ENCODE data around the gene PLXNA2. TPM values are rescaled to one million over a fixed set of nuclear protein-coding genes. Genes with fewer than 3 reads are reported as not detected.

Gene PLXNA2
- total RNA-seq, 1 donor from 2014 or later: 47.5 TPM

- ATAC-seq: no peak
Observed at GRCh38 chr1:208265525-208265924, 21.3 kb upstream of the PLXNA2 start.

- no peak for ATAC-seq
Observed at GRCh38 chr1:208265122-208265469, 20.9 kb upstream of the PLXNA2 start.

- ATAC-seq: no peak
Observed at GRCh38 chr1:208264469-208265121, 20.4 kb upstream of the PLXNA2 start.

GRCh38 chr1:208261874-208262273 lies 17.7 kb upstream of the PLXNA2 start:
- no peak for ATAC-seq

GRCh38 chr1:208258277-208258676 lies 14.1 kb upstream of the PLXNA2 start:
- no peak for ATAC-seq

GRCh38 chr1:208257351-208257750 lies 13.2 kb upstream of the PLXNA2 start:
- no peak for ATAC-seq

- ATAC-seq: no peak
Observed at GRCh38 chr1:208256556-208256955, 12.4 kb upstream of the PLXNA2 start.

- ATAC-seq: no peak
Observed at GRCh38 chr1:208256091-208256490, 11.9 kb upstream of the PLXNA2 start.

GRCh38 chr1:208254862-208255261 lies 10.7 kb upstream of the PLXNA2 start:
- no peak for ATAC-seq

GRCh38 chr1:208254376-208254775 lies 10.2 kb upstream of the PLXNA2 start:
- ATAC-seq: no peak

- ATAC-seq: no peak
Observed at GRCh38 chr1:208252836-208253576, 8.8 kb upstream of the PLXNA2 start.

GRCh38 chr1:208251911-208252835 lies 8.0 kb upstream of the PLXNA2 start:
- ATAC-seq: peak; percentile 10

- no peak for ATAC-seq
Observed at GRCh38 chr1:208251015-208251414, 6.8 kb upstream of the PLXNA2 start.

GRCh38 chr1:208250613-208251012 lies 6.4 kb upstream of the PLXNA2 start:
- ATAC-seq: no peak

- ATAC-seq: no peak
Observed at GRCh38 chr1:208248991-208249696, 5.0 kb upstream of the PLXNA2 start.

GRCh38 chr1:208248307-208248801 lies 4.2 kb upstream of the PLXNA2 start:
- ATAC-seq: no peak

GRCh38 chr1:208247696-208248095 lies 3.5 kb upstream of the PLXNA2 start:
- ATAC-seq: no peak

GRCh38 chr1:208245185-208245705 lies 1.1 kb upstream of the PLXNA2 start:
- ATAC-seq: peak; percentile 73

GRCh38 chr1:208243527-208243966 lies 637 bp downstream of the PLXNA2 start:
- peak; percentile 1 for ATAC-seq

GRCh38 chr1:208242941-208243526 lies 1.1 kb downstream of the PLXNA2 start:
- peak; percentile 30 for ATAC-seq

GRCh38 chr1:208242146-208242545 lies 2.0 kb downstream of the PLXNA2 start:
- no peak for ATAC-seq

GRCh38 chr1:208241512-208241911 lies 2.7 kb downstream of the PLXNA2 start:
- no peak for ATAC-seq
